Retinal pigment epithelial cell (primary cell): ENCODE measurements around the gene HYKK.
A peak's percentile ranks its signal among the peaks of the same experiment; 100 is the strongest.
"Not testable (repeated sequence)": the region's sequence is repeated elsewhere in the genome, so short reads cannot be mapped to it uniquely, and the experiment has no call there.

ENCODE experiments used
- DNase-seq: peaks from one replicate; pipeline ENCODE4 v3.0.0-alpha.2; 2010; ENCODE audit warnings: low read depth
- H3K4me3 ChIP-seq: 2 replicates; pipeline ENCODE4 v1.5.1; 2011; ENCODE audit warnings: mild to moderate bottlenecking, low read length, control low read depth, moderate library complexity
- CTCF ChIP-seq: conservative IDR thresholded peaks from 2 replicates; pipeline ENCODE4 v1.5.1; 2011; ENCODE audit warnings: low read depth, low read length, control low read depth, inconsistent platforms

Gene HYKK

GRCh38 chr15:78524230-78524629 lies 16.9 kb downstream of the HYKK start:
- no peak for TF ChIP-seq CTCF
- DNase-seq, result no peak
- H3K4me3 ChIP-seq, result no peak overlapping the region

GRCh38 chr15:78527325-78527724 lies 19.9 kb downstream of the HYKK start:
- no peak overlapping the region for H3K4me3 ChIP-seq
- TF ChIP-seq CTCF, result no peak
- DNase-seq, result no peak

- no peak overlapping the region for H3K4me3 ChIP-seq
- no peak for DNase-seq
- no peak for TF ChIP-seq CTCF
These were observed 26.0 kb downstream of the HYKK start for GRCh38 chr15:78533331-78533730.

- no peak for DNase-seq
- no peak for TF ChIP-seq CTCF
- no peak overlapping the region for H3K4me3 ChIP-seq
These were observed 28.8 kb downstream of the HYKK start for GRCh38 chr15:78536134-78536533.

- DNase-seq, result no peak
- TF ChIP-seq CTCF, result no peak
- H3K4me3 ChIP-seq, result no peak overlapping the region
These were observed 30.0 kb downstream of the HYKK start for GRCh38 chr15:78537266-78537905.

- no peak overlapping the region for H3K4me3 ChIP-seq
- no peak for TF ChIP-seq CTCF
These were observed 31.0 kb downstream of the HYKK start for GRCh38 chr15:78538358-78538757.

GRCh38 chr15:78539464-78540140 lies 32.2 kb downstream of the HYKK start:
- not testable (repeated sequence) for DNase-seq

More at GRCh38 chr15:78538358-78538757, 31.0 kb downstream of the HYKK start:
- DNase-seq, result no peak

More at GRCh38 chr15:78539464-78540140, 32.2 kb downstream of the HYKK start:
- peak overlapping the region; percentile 98 for H3K4me3 ChIP-seq
